RWPE2 (cell line): ENCODE measurements around the gene SGSM2.

Experiments used
- ATAC-seq: fragments of 200-7000 bp; cut with Tn5 transposase; 3 replicates; pipeline ENCODE4 v1.9.1; 2021; ENCODE audit warnings: low read depth
- DNase-seq: peaks from one replicate; pipeline ENCODE4 v3.0.0-alpha.2; 2020; ENCODE audit warnings: low spot score
- H3K27ac ChIP-seq: fragments of 450-650 bp; 2 replicates; pipeline ENCODE4 v1.5.1; 2017; ENCODE audit warnings: mild to moderate bottlenecking; ENCODE audit not compliant: poor library complexity, severe bottlenecking
- H3K27me3 ChIP-seq: fragments of 250-450 bp; sonication (Bioruptor Pico); 2 replicates; pipeline ENCODE4 v1.5.1; 2021; ENCODE audit warnings: mild to moderate bottlenecking, moderate library complexity; ENCODE audit not compliant: insufficient read depth, poor library complexity, severe bottlenecking
- H3K36me3 ChIP-seq: fragments of 250-450 bp; sonication (Bioruptor Pico); 2 replicates; pipeline ENCODE4 v1.5.1; 2020; ENCODE audit warnings: low read depth, mild to moderate bottlenecking, moderate library complexity
- H3K4me1 ChIP-seq: fragments of 250-450 bp; sonication (Bioruptor Pico); 2 replicates; pipeline ENCODE4 v1.5.1; 2021; ENCODE audit warnings: mild to moderate bottlenecking, moderate library complexity; ENCODE audit not compliant: insufficient read depth, poor library complexity, severe bottlenecking
- H3K4me3 ChIP-seq: fragments of 250-450 bp; sonication (Bioruptor Pico); 2 replicates; pipeline ENCODE4 v1.5.1; 2021; ENCODE audit warnings: mild to moderate bottlenecking, moderate library complexity; ENCODE audit not compliant: severe bottlenecking
- H3K9me3 ChIP-seq: fragments of 250-450 bp; sonication (Bioruptor Pico); 2 replicates; pipeline ENCODE4 v1.5.1; 2021; ENCODE audit warnings: mild to moderate bottlenecking, moderate library complexity; ENCODE audit not compliant: severe bottlenecking
- TF ChIP-seq, protein P1 (sequence below): fragments of 450-650 bp; IDR thresholded peaks from one replicate; pipeline ENCODE4 v1.5.1; 2017; ENCODE audit warnings: mild to moderate bottlenecking, moderate library complexity; ENCODE audit not compliant: poor library complexity, severe bottlenecking

SGSM2 gene

GRCh38 chr17:2297023-2297422 is 40.3 kb upstream of the SGSM2 start:
- Histone ChIP-seq H3K9me3 (no peaks in the 10 kb centered on the region), H3K27ac (no peak overlapping the region), H3K27me3 (no peaks in the 10 kb centered on the region), H3K36me3 (peaks cover 72% of the 10 kb centered on the region), H3K4me1 (no peaks in the 10 kb centered on the region), H3K4me3 (no peak overlapping the region)
- ATAC-seq: no peak
- TF ChIP-seq, protein P1, sequence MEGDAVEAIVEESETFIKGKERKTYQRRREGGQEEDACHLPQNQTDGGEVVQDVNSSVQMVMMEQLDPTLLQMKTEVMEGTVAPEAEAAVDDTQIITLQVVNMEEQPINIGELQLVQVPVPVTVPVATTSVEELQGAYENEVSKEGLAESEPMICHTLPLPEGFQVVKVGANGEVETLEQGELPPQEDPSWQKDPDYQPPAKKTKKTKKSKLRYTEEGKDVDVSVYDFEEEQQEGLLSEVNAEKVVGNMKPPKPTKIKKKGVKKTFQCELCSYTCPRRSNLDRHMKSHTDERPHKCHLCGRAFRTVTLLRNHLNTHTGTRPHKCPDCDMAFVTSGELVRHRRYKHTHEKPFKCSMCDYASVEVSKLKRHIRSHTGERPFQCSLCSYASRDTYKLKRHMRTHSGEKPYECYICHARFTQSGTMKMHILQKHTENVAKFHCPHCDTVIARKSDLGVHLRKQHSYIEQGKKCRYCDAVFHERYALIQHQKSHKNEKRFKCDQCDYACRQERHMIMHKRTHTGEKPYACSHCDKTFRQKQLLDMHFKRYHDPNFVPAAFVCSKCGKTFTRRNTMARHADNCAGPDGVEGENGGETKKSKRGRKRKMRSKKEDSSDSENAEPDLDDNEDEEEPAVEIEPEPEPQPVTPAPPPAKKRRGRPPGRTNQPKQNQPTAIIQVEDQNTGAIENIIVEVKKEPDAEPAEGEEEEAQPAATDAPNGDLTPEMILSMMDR: no peak
- DNase-seq: no peak

DNA sequence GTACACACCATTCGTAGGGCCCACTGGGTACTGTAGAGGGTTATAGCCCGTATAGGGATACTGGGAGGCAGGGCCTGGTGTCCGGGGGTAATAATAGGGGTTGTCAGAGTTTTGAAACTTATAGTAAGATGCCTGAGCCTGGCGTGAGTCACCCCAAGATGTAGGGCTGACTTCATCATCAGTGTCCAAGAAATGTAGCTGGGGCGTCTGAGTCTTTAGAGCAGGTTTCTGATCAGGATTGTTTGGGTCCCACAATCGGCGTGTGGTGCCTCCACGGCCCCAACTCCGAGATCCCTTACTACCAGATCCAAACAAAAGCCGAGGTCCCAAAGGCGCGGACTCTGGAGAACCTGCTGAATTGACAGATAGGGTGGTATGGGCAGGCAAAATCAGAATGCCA is 38.2 kb upstream of the SGSM2 start:
- H3K27me3 ChIP-seq: no peaks in the 10 kb centered on the region
- H3K4me1 ChIP-seq: peaks cover 2% of the 10 kb centered on the region
- no peak overlapping the region for H3K4me3 ChIP-seq
- TF ChIP-seq, protein P1: no peak
- no peaks in the 10 kb centered on the region for H3K9me3 ChIP-seq
- H3K36me3 ChIP-seq: peaks cover 51% of the 10 kb centered on the region
- no peak overlapping the region for H3K27ac ChIP-seq
- DNase-seq: no peak
- ATAC-seq: no peak

DNA sequence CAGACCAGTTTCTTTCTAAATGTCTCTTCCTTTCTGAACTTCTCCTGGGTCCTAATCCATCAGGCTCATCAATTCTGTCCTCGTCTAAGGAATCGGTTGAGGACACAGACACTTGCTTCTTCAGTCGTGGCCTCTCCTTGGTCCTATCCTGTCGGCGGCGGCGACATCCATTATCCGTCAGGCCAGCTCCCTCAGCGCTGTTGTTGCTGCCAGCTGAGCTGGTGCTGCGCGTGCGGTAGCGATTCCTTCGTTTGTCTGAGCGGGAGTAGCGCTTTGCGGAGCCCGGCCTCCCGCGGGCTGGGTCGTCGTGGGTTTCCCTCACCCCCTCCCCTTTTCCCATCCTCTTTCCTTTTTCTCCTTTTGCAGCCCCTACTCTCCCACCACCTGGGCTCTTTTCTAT is 37.5 kb upstream of the SGSM2 start:
- ATAC-seq: no peak
- H3K36me3 ChIP-seq: peaks cover 46% of the 10 kb centered on the region
- peaks cover 2% of the 10 kb centered on the region for H3K4me1 ChIP-seq
- TF ChIP-seq, protein P1: no peak
- no peak overlapping the region for H3K27ac ChIP-seq
- DNase-seq: no peak
- no peaks in the 10 kb centered on the region for H3K27me3 ChIP-seq
- H3K9me3 ChIP-seq: no peaks in the 10 kb centered on the region
- no peak overlapping the region for H3K4me3 ChIP-seq

DNA sequence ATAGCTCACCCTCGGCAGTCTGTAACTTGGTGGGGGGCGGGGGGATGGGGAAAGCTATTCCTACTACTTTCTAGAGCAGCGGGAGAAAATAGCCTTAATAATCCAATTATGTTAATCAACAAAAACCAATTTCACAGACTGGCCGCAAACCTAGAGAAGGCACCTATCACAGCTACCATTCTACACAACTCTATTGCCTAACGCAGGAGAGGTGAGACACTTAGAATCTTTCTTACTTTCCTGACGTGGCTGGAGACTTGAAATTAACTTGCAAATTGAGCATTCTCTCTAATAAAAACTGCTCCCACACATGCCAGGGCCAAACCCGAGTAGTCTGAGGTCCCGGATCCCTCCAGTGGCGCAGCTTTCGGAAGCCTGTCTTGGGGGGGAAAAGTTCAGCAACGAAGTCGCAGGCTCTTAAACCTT is 34.5 kb upstream of the SGSM2 start:
- Histone ChIP-seq H3K36me3 (peaks cover 19% of the 10 kb centered on the region), H3K27ac (peak overlapping the region; percentile 60), H3K4me1 (peaks cover 2% of the 10 kb centered on the region), H3K4me3 (peak overlapping the region; percentile 83), H3K27me3 (no peaks in the 10 kb centered on the region), H3K9me3 (no peaks in the 10 kb centered on the region)
- TF ChIP-seq, protein P1: no peak
- ATAC-seq: peak; percentile 1; the same call in 1 of the 3 replicates
- DNase-seq: no peak
